NT2/D1 (cell line): ENCODE data around the gene AZIN2.

Experiments used
- SUZ12 ChIP-seq: IDR thresholded peaks from 2 replicates; pipeline ENCODE4 v1.6.1; 2011; ENCODE audit not compliant: insufficient read length, insufficient read depth; ENCODE audit errors: extremely low read depth
- YY1 ChIP-seq: IDR thresholded peaks from 2 replicates; pipeline ENCODE4 v1.6.1; 2011; ENCODE audit not compliant: insufficient read length, insufficient read depth
- ZNF274 ChIP-seq: IDR thresholded peaks from 2 replicates; pipeline ENCODE4 v1.6.1; 2011; ENCODE audit warnings: mild to moderate bottlenecking, low read depth, low read length

- TF ChIP-seq ZNF274 (no peak), YY1 (no peak), SUZ12 (no peak)
Measured at GRCh38 chr1:33096363-33097005, 15.5 kb downstream of the AZIN2 start.
